Measurements from ENCODE around the gene AUTS2.

AUTS2 gene

GRCh38 chr7:70752794-70753241 is 1154.5 kb downstream of the AUTS2 start:
- no peak for DNase-seq

DNA sequence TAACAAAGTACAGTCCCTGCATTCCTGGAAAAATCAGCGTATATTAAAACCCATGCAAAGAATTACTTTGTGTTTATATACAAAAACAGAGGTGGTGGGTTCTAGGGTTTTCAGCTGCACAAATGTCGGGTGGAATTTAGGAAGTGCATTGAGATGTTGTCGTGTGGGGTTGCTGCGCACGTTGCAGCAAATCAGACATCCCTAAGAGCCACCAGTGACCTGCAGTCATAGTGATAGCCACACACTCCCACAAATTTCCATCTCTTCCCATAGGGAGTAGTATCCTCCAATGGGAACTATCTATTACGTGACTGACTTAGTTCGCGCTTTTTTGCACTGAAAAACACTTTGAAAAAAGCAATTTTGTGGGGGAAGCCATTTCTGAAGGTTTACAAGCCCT is 1158.5 kb downstream of the AUTS2 start:
- no peak for DNase-seq

DNA sequence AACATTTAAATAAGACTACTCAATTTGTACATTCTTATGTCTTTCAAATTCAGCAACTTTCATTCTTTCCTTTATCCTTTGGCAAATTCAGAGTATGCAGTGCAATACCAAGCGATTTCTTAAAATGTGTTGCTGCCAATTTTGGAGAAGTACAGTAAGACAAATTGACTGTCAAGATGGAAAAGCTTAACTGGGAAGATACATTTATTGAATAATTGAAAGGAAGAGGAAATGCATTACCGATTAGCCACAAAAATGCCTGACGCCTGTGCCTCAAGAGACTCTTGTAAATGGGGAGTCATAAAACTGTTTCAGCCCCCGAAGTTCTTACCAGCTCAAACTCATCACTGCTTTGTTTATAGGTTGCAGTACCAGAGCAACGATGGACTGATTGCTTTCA is 1160.4 kb downstream of the AUTS2 start:
- no peak for DNase-seq

DNA sequence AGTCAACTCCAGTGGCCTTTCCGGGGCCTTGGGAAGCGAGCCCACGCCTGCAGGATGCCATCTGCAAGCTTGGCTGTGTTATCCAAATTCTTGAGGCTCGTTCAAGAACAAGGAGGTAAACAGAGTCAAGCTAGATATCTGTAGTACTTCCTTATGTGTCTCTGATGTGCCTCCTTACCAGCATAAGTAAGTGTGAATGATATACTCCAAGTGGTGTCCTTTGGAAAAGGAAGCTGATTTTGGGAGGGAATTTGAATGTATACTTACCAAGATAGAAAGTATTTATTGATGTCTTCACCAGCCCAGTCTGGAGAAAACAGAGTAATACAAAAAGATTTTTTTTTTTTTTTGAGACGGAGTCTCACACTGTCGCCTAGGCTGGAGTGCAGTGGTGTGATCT is 1161.4 kb downstream of the AUTS2 start:
- DNase-seq: no peak

DNA sequence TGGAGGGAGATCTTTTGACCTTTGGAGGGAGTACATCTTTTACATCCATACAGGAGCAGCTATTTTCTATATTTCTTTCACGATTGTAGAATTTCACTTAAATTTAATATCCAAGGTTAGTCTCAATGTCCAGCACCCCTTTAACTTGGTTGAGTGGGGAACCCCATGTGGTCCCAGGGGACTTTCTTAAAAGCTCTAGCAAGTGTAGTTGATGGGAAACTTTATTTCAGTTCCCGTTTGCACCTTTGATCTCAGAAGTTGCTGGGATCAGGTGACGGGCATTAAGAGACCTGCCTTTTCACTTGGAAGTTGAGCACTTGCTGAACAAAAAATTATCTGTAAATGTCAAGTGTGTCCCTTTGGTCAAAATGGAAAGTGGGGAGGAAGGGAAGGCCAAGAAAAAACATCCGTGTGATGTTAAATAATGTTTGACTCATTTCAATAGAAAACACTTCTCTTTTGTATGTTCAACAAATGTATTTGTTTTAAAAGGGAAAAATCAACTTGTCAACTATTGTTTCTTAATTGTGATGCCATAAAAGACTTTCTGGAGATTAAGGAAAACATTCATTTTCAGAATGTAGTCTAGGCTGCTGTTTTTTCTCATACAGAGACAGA is 1163.5 kb downstream of the AUTS2 start:
- no peak for DNase-seq

- DNase-seq: no peak
Observed at GRCh38 chr7:70762696-70763095, 1164.4 kb downstream of the AUTS2 start.

GRCh38 chr7:70763961-70764691 is 1165.9 kb downstream of the AUTS2 start:
- DNase-seq: no peak

- no peak for DNase-seq
Observed at GRCh38 chr7:70764701-70765208, 1166.5 kb downstream of the AUTS2 start.

GRCh38 chr7:70765651-70766050 is 1167.4 kb downstream of the AUTS2 start:
- no peak for DNase-seq

GRCh38 chr7:70766109-70766508 is 1167.8 kb downstream of the AUTS2 start:
- no peak for DNase-seq

DNA sequence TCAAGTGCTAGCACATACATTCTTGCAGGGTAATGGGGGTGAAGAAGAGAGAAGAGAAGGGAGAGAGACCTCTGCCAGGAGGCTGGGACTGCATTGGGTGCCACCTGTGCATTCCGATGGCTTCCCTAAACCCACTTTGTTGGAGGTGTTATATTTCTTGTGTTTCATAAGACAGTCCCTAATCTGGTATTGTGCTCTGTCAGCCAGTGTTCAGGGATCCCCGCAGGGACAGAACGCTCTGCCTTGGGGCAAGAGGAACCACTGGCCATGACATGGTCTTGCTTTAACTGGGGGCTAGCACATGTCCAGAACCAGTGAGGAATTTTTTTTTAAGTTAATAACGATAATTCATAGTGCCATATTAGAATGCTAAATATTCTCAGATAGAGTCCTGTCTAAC is 1168.4 kb downstream of the AUTS2 start:
- DNase-seq: no peak

- DNase-seq: no peak
Observed at GRCh38 chr7:70770154-70770553, 1171.9 kb downstream of the AUTS2 start.

GRCh38 chr7:70771451-70771850 is 1173.2 kb downstream of the AUTS2 start:
- DNase-seq: no peak

DNA sequence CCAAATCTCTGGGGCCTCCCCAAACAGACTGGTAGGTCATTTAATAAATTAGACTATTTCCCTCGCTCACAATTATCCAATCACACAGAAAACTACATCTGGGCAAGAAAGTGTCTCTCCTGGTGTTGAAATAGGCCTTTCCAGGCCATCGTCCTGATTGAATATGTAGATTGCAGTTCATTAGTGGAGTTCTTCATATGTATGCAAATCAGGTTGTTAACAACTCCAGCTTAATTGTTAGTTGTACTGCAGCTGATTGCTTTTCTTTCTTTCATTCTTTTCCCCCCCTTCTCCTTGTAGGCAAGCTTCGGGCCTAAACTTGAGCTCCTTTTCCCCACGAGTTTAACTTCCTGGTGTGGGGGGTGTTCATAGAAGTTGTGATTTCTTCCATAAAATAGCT is 1174.6 kb downstream of the AUTS2 start:
- DNase-seq: no peak

DNA sequence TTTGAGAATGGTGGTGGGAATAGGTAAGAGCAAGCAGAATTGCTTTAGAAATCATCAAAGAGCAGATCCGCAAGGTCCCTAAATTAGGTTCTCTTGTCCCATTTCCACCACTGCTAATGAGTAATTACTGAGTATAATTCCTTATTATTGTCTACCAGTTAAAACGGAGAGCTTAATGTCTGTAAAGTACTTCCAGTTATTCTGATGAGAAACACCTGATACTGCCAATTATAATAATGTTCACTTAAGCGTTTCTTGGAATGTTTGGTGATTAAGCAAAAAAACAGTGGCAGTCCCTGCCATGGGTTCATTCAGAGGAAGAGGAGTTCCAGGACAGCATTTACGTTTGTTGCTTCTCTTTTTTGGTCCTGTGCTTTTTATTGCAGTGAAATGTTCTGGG is 1175.1 kb downstream of the AUTS2 start:
- no peak for DNase-seq

DNA sequence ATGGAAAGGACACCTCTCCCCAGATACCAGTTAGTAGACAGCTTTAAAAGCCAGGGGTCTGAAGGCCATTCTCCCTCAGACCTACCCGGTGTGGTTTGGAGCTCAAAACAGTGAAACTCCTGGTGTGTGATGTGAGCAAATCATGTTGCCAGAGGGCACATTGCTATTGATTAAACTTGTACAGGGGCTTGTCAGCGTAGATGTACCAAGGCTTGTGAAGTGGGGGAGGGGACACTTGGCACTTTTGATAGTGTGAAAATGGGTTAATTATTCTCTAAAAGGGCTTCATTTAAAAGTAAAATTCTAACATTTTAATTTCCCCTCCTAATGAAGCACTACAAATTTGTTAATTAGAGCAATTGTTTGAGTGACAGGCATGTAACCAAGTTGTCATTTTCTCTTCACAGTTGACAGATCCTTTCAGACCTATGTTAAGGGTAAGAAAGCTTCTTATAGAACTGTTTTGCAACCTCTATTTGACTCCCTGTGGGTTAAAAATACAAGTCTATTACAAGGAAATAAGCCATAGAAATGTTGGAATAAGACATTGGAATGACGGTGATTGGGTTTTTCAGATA is 1176.8 kb downstream of the AUTS2 start:
- no peak for DNase-seq

DNA sequence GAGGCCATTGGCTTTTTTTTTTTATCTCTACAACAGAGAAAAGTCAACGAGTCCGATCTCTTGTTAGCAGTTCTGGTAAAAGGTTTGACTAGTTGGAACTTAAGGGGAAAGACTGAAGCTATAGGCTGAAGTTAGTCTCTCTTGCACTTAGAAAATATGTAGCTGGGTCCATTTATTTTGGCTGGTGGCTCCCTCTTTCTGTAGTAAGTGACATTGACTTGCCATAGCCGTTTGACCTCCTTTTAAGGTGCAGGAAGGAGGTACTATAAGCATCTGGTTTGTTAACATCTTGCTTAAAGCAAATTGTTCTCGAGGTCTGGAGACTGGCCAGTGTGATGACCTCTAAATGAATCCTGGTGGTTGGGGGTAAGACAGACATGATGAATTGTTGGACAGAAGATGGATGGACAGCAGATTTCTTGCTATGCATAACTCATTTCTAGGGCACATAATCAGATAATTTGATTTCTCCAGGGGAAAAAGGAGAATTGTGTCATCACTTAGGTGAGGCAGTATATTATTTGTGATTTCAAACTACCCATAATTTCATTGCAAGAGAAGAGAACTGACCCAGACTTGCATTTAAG is 1177.4 kb downstream of the AUTS2 start:
- DNase-seq: no peak

GRCh38 chr7:70776627-70777101 is 1178.4 kb downstream of the AUTS2 start:
- peak in 1 of 2 experiments; percentile 43 for DNase-seq

DNA sequence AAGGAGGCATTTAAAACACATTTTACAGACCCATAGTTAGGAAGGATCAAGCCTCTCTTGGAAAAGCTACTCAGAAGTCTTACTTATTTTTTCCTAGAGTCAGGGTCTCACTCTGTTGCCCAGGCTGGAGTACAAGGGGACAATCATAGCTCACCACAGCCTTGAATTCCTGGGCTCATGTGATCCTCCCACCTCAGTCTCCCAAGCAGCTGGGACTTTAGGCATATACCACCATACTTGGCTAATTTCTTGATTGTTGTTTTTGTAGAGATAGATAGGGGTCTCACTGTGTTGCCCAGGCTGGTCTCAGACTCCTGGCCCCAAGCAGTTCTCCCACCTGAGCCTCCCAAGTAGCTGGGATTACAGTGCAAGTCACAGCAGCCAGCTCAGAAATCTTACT is 1179.0 kb downstream of the AUTS2 start:
- no peak for DNase-seq

- no peak for DNase-seq
Observed at GRCh38 chr7:70778585-70778984, 1180.3 kb downstream of the AUTS2 start.

DNA sequence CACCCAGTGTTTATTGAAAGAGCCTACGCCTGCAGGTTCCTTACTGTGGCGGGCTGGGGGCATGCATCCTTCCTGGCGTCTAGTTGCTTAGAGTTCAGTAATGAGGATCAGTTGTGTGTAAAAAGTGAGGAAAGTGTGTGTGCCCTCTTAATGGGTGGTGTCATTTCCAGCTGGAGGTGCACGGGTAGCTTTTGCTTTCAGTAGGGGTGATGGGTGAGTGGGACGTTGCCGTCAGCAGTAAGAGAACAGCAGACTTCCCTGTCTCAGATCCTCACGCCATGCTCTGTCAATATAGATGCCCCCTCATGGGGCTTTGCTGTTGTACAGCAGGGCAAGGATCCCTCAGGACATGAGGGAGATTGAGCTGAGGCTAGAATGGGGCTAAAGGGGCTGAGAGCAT is 1181.0 kb downstream of the AUTS2 start:
- DNase-seq: no peak

DNA sequence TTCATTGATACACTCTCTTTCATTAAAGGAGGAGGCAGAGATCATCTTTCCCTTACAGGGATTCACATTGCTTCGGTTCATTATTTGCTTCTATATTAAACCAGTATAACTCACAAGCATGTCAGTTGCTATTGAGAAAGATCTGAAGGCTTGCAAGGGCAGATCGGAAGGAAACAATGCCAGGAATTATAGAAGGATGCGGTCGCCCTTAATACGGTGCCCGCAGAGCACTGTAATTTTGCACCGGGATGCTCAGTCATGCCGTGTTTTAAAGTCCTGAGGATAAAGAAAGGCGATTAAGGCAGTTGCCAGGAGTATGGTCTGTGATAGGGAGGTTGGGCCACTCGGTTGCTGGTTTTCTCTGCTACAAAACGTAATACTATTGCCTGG is 1183.6 kb downstream of the AUTS2 start:
- no peak for DNase-seq

DNA sequence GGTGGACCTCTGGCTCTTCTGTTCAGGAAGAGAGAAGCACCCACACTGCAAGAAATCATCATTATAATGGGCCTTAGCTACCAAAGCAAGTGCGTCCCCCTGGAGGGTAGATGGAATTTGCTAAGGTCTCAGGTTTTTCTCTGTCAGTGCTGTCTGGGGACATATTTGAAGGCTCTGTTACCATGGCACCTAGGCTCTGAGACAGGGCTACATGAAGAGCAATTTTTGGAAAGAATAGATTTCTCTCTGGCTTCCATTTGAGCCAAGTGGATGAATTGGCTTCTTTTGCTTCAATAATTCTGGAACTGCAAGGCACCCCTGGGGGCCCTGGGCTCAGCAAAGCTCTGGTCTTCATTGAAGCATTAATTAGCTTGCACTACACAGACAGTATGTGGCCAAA is 1184.5 kb downstream of the AUTS2 start:
- no peak for DNase-seq

DNA sequence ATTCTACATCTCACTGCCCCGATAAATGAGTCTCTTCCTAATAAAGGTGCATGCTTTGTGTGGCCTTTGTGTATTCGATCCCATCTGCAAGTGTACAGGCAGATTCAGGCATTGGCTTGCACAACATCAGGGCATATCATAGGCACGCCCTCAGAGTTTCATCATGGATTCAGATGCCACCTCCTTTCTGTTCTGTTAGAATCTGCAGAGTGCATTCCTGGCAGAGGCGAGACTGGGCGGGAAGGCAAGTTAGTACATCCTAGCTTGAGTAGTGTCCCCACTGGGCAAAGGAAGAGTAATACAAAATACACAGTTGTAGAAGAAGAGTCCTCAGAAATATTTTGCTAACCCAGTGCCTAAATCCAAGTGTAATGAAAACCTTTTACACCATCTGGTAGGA is 1187.2 kb downstream of the AUTS2 start:
- no peak for DNase-seq

All from NCI-H187 (cell line).